ENCODE results near the gene SLK. TPM values are rescaled to one million over a fixed set of nuclear protein-coding genes. Genes with fewer than 3 reads are reported as not detected.

SLK gene
- total and polyA plus RNA-seq, 7 donors = 15.6 to 96.1 (median 72.1) TPM

DNA sequence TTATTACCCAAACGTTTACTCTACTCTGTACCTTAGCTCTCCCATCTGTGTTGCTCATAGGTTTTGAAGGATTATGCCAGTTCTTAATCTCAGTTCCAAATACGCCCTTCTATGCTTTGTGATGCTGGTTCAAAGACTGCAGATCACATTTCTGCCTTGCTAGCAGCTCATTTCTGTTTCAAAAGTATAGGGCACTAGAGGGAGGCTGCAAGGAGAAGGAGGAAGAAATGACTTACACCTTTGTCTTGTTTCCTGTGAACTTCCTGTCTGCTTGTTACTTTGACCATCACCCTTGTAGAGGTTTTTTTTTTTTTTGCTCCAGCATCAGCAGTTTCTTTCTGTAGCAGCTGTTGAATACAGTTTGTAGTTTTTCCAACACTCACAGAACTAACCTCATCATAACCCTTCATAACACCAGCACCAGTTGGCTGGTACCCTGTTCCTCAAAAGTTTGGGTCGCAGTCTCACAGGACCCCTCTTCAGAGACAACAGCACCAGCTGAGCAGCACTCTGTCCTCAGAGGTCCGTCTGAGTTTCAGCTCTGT is 16.5 kb downstream of the SLK start:
- Histone ChIP-seq H3K36me3 (no peaks in the 10 kb centered on the region), H3K9me3 (no peaks in the 10 kb centered on the region), H3K4me1 (peaks cover 0 to 75% (median 29%) of the 10 kb centered on the region in 4 donors), H3K27ac (no peak overlapping the region), H3K27me3 (no peaks in the 10 kb centered on the region), H3K4me3 (no peak overlapping the region)
- TF ChIP-seq POLR2AphosphoS5 (IDR thresholded peaks at IDR 0.05) (no peak), POLR2A (IDR thresholded peaks at IDR 0.05) (no peak), EP300 (IDR thresholded peaks at IDR 0.05) (no peak)
- TF ChIP-seq, protein P1, sequence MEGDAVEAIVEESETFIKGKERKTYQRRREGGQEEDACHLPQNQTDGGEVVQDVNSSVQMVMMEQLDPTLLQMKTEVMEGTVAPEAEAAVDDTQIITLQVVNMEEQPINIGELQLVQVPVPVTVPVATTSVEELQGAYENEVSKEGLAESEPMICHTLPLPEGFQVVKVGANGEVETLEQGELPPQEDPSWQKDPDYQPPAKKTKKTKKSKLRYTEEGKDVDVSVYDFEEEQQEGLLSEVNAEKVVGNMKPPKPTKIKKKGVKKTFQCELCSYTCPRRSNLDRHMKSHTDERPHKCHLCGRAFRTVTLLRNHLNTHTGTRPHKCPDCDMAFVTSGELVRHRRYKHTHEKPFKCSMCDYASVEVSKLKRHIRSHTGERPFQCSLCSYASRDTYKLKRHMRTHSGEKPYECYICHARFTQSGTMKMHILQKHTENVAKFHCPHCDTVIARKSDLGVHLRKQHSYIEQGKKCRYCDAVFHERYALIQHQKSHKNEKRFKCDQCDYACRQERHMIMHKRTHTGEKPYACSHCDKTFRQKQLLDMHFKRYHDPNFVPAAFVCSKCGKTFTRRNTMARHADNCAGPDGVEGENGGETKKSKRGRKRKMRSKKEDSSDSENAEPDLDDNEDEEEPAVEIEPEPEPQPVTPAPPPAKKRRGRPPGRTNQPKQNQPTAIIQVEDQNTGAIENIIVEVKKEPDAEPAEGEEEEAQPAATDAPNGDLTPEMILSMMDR (IDR thresholded peaks at IDR 0.05) = no peak
- intact Hi-C loops (cut with DNase I) = loop anchor here (2.0 kb wide), 1 partner anchor 15 kb away; no protein-coding TSS in a partner anchor
- DNase-seq = no peak
- WGBS, 2 donors = 29 to 42% methylated on average over 4 of the region's 4 CpGs

DNA sequence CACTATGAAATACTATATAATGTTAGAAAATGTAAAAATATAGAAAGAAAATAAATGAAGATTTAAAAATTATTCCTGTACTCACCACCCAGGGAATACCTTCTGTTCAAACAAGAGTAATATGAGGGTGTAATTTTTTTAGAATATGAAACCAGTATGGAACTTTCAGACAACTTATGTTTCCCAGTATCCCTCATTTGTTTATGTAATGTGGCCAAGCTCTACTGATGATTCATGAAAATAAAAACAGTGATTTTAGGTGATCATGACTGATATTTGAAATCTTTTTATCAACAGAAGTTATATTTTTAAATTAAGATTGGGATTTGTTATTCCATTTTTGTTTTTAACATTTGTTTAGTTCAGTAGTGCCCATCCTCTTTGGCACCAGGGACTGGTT is 18.8 kb downstream of the SLK start:
- no peaks in the 10 kb centered on the region for H3K27me3 ChIP-seq
- TF ChIP-seq EP300 (IDR thresholded peaks at IDR 0.05) (no peak), POLR2A (IDR thresholded peaks at IDR 0.05) (no peak), POLR2AphosphoS5 (IDR thresholded peaks at IDR 0.05) (no peak)
- TF ChIP-seq, protein P1 (IDR thresholded peaks at IDR 0.05) = no peak
- H3K36me3 ChIP-seq = no peaks in the 10 kb centered on the region
- peaks cover 0 to 72% (median 36%) of the 10 kb centered on the region in 4 donors for H3K4me1 ChIP-seq
- H3K9me3 ChIP-seq = no peaks in the 10 kb centered on the region
- H3K27ac ChIP-seq = no peak overlapping the region
- no peak overlapping the region for H3K4me3 ChIP-seq
- no peak for DNase-seq
- intact Hi-C loops (cut with DNase I) = no loop called here

DNA sequence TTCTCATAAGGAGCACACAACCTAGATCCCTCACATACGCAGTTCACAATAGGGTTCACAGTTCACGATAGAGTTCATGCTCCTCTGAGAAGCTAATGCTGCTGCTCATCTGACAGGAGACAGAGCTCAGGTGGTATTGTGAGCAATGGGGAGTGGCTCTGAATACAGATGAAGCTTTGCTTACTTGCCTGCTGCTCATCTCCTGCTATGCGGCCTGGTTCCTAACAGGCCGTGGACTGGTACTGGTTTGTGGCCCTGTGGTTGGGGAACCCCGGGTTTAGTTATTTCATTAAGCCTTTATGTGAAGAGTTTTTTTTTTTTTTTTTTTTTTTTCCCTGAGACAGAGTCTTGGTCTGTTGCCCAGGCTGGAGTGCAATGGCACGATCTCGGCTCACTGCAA is 19.4 kb downstream of the SLK start:
- TF ChIP-seq, protein P1 (IDR thresholded peaks at IDR 0.05) = no peak
- TF ChIP-seq EP300 (IDR thresholded peaks at IDR 0.05) (no peak), POLR2AphosphoS5 (IDR thresholded peaks at IDR 0.05) (no peak), POLR2A (IDR thresholded peaks at IDR 0.05) (no peak)
- WGBS, 2 donors = 82 to 89% methylated on average over 7 of the region's 7 CpGs
- intact Hi-C loops (cut with DNase I) = no loop called here
- peaks cover 0 to 77% (median 34%) of the 10 kb centered on the region in 4 donors for H3K4me1 ChIP-seq
- H3K4me3 ChIP-seq = no peak overlapping the region
- H3K27me3 ChIP-seq = no peaks in the 10 kb centered on the region
- H3K36me3 ChIP-seq = peaks cover 0 to 6% (median 0%) of the 10 kb centered on the region in 4 donors
- no peak overlapping the region for H3K27ac ChIP-seq
- DNase-seq = no peak
- no peaks in the 10 kb centered on the region for H3K9me3 ChIP-seq

DNA sequence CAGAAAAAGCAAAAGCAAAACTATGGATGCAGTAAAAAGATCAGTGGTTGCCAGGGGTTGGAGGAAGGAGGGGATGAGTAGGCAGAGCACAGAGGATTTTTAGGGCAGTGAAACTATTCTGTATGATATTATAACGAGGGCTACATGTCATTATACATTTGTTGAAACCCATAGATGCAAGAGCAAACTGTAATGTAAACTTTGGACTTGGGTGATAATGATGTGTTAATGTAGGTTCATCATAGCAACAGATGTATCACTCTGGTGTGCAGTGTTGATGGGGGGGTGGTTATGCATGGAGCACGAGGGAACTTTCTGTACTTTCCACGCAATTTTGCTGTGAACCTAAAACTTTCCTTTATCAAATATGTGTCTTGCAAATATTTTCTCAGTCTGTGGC is 23.2 kb downstream of the SLK start:
- H3K4me1 ChIP-seq = peaks cover 0 to 56% (median 26%) of the 10 kb centered on the region in 4 donors
- H3K4me3 ChIP-seq = no peak overlapping the region
- intact Hi-C loops (cut with DNase I) = no loop called here
- no peak overlapping the region for H3K27ac ChIP-seq
- no peaks in the 10 kb centered on the region for H3K27me3 ChIP-seq
- H3K9me3 ChIP-seq = no peaks in the 10 kb centered on the region
- TF ChIP-seq POLR2AphosphoS5 (IDR thresholded peaks at IDR 0.05) (no peak), POLR2A (IDR thresholded peaks at IDR 0.05) (no peak), EP300 (IDR thresholded peaks at IDR 0.05) (no peak)
- TF ChIP-seq, protein P1 (IDR thresholded peaks at IDR 0.05) = no peak
- H3K36me3 ChIP-seq = peaks cover 0 to 36% (median 0%) of the 10 kb centered on the region in 4 donors
- 67 to 76% methylated on average over 3 of the region's 3 CpGs for WGBS, 2 donors
- no peak for DNase-seq

DNA sequence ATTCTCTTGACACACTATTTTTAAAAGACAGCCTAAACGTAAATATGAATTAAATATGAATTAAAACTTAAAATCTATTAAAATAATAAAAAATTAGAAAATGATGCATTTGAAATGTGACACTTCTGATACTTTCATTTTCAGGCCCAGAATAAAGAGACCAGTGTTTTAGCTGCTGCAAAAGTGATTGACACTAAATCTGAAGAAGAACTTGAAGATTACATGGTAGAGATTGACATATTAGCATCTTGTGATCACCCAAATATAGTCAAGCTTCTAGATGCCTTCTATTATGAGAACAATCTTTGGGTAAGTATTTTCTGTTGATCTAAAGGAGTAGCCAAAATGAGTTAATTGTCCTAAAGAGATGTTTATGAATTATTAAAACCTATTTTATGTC is 23.6 kb downstream of the SLK start:
- Histone ChIP-seq H3K4me3 (no peak overlapping the region), H3K27ac (no peak overlapping the region), H3K27me3 (no peaks in the 10 kb centered on the region), H3K9me3 (no peaks in the 10 kb centered on the region), H3K4me1 (peaks cover 0 to 52% (median 25%) of the 10 kb centered on the region in 4 donors), H3K36me3 (peaks cover 0 to 37% (median 0%) of the 10 kb centered on the region in 4 donors)
- no peak for TF ChIP-seq EP300 (IDR thresholded peaks at IDR 0.05)
- TF ChIP-seq POLR2AphosphoS5 (IDR thresholded peaks at IDR 0.05) = no peak
- TF ChIP-seq, protein P1 (IDR thresholded peaks at IDR 0.05) = no peak
- TF ChIP-seq POLR2A (IDR thresholded peaks at IDR 0.05) = no peak
- 89% methylated on average over 1 of the region's 1 CpG for WGBS, 2 donors
- no peak for DNase-seq
- intact Hi-C loops (cut with DNase I) = no loop called here
